HT1080 (cell line): Measurements from ENCODE around the gene NLRP10. TPM values are rescaled to one million over a fixed set of nuclear protein-coding genes. Genes with fewer than 3 reads are reported as not detected.
A peak's percentile ranks its signal among the peaks of the same experiment; 100 is the strongest.

Experiments used
- DNase-seq: peaks from one replicate; pipeline ENCODE4 v3.0.0-alpha.2; 2015; ENCODE audit warnings: low read depth
- total RNA-seq: library from RNA; depleted of rRNA; stranded (reverse); fragments of >200 nt; shearing (Covaris generic); gene quantifications from 2 replicates; pipeline ENCODE4 v1.2.3, GENCODE V29; 2014

NLRP10 gene
- total RNA-seq, 1 experiment from 2014 or later: 0.16 TPM

- peak; percentile 68 for DNase-seq
Observed at GRCh38 chr11:7977232-7977917, 12.1 kb upstream of the NLRP10 start.

DNA sequence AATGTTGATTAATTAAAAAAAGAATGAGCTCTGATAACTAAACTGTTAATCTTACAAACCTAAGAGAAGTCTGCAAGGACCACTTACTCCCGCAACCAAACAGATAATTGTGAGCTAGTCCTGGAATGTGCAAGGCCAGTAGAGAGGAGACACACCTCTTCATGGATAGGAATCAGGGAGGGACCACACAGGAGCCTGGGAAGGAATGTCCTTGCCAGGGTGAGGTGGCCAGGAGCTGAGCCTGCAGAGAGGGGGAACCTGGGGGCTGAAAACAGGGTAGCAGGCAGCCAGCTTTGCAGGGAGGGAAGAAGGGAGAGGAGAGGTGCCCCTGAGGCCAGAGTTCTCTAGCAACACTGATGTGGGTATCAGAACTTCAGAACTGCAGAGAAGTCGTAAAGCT is 9.4 kb upstream of the NLRP10 start:
- no peak for DNase-seq

DNA sequence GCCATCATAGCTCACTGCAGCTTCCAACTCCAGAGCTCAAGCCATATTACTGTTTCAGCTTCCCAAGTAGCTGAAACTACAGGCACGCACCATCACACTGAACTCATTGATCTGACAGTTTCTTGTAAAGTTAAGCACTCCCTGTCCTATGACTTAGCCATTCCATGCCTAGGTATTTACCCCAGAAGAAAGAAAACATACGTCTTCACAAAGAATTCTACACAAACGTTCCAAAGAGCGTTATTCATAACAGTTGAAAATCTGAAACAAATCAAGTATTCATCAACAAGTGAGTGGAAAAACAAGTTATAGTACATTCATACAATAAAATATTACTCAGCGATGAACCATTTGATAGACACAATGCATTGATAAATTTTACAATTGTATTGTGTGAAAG is 7.8 kb upstream of the NLRP10 start:
- DNase-seq: no peak

DNA sequence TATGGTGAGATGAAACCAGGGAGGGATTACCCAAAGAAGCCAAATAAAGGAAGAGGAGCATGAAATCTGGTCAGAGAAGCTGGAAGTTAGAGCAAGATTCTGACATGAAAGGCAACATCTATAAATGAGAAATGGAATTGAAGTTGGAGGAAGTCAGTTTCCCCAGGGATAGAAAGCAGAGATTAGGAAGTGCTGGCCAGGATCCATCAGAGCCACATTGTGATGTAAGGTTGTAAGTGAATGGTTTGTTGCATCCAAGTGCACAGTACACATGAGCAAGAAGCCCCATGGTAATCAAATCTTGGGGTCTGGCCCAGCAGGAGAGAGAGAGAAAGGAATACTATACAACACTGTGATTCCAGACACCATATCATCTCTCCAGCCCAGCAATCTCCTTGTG is 6.6 kb upstream of the NLRP10 start:
- DNase-seq: no peak

DNA sequence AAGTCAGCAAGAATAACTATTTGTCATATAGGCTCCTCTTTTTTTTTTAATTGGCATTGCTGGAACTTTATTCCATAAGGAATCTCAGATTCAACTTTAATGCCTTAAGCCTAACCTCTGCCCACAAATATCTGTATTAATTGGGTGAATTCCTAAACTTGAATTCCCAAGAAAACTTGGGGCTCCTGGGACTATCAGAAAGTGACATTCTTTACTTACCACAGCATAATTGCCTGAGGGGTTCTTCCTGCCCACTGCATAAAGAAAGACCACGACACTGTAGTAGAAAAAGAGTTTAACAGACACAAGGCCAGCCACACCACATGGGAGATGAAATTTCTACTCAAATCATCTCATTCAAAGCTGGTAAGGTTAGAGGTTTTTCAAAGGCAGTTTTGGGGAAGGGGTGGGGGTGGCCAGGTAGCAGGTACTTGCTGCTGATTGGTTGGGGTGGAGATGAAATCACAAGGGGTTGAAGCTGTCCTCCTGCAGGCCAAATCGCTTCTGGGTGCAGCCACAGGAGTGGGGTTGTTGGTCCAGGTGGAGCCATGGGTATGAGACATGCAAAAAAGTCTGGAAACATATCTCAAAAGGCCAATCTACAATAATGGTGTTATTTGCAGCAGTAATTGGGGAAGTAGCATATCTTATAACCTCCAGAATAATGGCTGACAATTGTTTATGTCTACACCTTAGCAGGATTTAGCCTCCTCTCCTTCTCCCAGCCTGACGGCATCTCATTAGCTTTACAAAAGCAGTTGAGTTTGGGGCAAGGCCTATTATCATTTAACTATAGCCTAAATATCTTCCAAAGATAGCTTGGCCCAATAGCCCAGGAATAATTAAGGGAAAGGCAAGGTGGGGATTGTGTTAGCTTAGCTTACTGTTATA is 4.8 kb upstream of the NLRP10 start:
- DNase-seq: no peak

DNA sequence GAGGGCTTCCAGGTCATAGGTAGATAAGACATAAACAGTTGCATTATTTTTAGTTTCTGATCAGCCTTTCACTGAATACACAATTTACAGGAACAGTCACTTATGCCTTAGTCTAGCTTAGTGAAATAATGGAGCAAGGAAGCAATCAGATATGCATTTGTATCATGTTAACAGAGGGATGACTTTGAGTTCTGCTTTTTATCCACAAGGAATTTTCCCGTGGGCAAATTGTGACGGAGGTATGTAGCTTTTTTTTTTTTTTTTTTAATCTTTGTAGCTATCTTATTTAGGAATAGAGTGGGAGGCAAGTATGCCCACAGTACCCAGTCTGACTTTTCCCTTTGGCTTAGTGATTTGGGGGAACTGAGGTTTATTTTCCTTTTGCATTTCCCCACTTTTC is 3.4 kb upstream of the NLRP10 start:
- DNase-seq: no peak

DNA sequence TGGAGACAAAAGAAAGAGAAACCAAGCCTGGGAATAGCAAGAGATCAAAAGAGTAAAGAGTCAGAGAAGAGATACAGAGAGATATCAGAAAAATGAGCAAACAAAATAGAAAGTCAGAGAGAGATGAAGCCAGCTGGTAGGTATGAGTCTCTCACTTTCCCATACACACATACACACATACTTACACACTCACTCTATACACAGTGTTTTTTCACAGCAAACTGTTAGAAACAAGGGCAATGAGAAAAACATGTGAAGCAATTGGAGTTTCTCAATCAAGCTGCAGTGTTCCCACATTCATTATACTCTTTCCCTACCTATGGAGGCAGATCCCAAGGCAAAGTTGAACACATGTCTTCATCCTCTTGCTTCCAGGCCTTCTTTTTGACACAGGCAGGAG is 2.6 kb upstream of the NLRP10 start:
- DNase-seq: no peak

DNA sequence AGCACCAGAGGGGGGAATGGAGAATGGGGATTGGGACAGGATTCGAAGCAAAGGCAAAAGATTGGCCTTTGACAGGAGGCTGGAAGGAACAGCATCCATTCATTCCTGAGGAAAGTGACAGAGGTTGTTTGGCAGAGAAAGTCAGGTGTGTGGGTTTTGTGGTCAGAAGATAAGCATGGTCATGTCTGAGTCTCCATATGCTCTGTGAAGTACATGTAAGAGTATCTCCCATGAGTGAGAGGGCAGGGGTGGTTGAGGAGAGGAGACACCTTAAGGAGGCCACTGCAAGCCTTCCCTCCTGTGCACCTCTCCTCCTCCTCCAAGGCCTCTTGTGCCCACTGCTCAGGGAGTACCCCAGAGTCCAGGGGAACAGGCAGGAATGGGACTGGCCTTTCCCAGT is 1.9 kb upstream of the NLRP10 start:
- peak; percentile 13 for DNase-seq

- peak; percentile 40 for DNase-seq
Observed at GRCh38 chr11:7964873-7965272, 374 bp downstream of the NLRP10 start.

DNA sequence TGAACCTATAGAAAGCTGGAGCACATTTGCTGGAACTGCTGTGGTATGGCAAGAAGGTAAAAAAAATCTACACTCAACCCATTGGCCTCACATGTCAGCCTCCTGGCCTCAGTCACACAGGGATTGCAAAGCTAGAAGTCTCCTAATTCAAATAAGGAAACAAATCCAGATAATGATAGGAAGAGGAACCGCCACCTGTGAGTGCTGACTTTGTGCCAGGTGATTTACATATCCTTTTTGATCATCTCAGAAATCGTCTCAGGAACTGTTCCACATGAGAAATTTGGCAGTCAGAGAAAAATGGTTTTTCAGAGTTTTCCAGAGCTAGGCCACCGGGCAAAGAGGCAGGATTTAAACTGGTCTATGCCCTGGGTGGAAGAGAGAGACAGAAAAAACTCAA is 986 bp downstream of the NLRP10 start:
- DNase-seq: no peak

GRCh38 chr11:7955191-7955590 is 10.1 kb downstream of the NLRP10 start:
- no peak for DNase-seq

GRCh38 chr11:7949934-7950333 is 15.3 kb downstream of the NLRP10 start:
- no peak for DNase-seq

DNA sequence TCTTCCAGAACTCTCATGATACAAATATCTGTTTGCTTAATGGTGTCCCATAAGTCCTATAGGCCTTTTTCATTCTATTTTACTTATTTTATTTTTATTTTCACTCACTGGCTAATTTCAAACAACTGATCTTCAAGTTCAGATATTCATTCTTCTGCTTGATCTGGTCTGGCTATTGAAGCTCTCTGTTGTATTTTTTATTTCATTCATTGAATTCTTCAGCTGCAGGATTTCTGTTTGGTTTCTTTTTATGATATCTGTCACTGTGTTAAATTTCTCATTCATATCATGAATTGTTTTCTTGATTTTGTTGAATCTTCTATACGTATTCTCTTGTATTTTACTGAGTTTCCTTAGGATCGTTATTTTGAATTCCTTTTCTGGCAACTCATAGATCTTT is 21.1 kb downstream of the NLRP10 start:
- no peak for DNase-seq

- no peak for DNase-seq
Observed at GRCh38 chr11:7941608-7942007, 23.6 kb downstream of the NLRP10 start, which contains the start of gene OR10A3. OR10A3 (minus strand) TSS chr11:7941708; CDS start chr11:7939520, 2,188 bp downstream.

GRCh38 chr11:7941146-7941545 is 24.1 kb downstream of the NLRP10 start:
- DNase-seq: no peak

- DNase-seq: no peak
Observed at GRCh38 chr11:7936615-7937014, 28.6 kb downstream of the NLRP10 start.

DNA sequence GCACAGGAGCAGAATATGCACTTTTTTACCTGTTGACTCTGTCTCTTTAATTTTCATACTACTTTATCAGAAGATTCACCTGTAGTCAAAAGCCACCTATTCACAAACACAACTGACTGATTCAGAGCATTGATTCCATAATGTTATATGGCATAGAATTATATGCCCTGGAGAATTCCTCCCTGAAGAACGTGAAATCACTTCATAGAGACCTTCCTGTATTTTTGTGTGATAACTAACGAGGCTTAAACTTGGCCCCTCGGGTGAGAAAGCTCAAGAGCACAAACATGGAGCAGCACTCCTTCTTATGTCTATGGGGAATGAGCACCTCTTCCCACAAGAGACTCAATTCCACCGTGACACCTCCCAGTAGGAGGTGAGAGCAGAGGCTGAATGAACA is 34.1 kb downstream of the NLRP10 start, which contains the start of gene OR10A6:
OR10A6 (minus strand) TSS at position 101 of the 400 bp plus-strand sequence. CDS start 2,606 bp downstream, outside the sequence.
- DNase-seq: no peak

DNA sequence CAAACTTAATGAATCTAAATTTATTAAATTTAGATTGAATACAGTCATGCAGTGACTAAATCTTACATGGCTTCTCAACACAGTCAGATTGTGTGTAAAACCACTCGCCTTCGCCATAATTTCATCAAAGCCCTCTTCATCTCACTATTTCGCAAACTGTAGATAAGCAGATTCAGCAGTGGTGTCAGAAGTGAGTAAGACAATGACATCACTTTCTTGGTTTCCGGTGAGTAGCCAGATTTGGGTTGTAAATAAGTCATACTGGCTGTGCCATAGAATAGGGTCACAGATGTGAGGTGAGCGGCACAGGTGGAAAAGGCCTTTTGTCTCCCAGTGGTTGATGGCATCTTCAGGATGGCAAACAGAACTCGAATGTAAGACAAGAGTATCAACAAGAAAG is 37.6 kb downstream of the NLRP10 start:
- peak; percentile 73 for DNase-seq

DNA sequence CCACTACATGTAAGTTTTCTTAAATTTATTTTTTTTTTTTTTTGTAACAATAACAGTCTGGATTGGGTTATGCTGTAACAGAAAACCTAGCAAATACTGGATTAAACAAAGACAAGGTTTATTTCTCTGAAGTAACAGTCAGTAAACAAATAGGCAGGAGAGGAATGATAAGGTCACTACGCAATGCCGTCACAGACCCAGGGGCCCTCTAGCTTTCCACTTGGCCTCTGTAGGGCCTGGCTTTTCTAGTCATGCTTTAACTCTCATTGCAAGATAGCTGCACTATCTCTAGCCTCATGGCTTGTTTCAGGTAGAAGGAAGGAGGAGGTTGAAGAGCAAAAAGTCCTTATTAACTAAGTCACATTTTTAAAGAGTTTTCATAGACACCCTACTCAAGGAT is 40.7 kb downstream of the NLRP10 start:
- DNase-seq: no peak

- no peak for DNase-seq
Observed at GRCh38 chr11:7918141-7918540, 47.1 kb downstream of the NLRP10 start.
